Fibroblast of skin of left biceps (primary cell): ENCODE data around the gene TMEM266.

Experiments
- DNase-seq, 2 experiments: peaks; one replicate each; pipeline ENCODE4 v3.0.0-alpha.2; 2013; ENCODE audit warnings: low read depth in 2 of 2

TMEM266 gene

GRCh38 chr15:76065793-76066192 lies 6.0 kb downstream of the TMEM266 start:
- no peak for DNase-seq

GRCh38 chr15:76070192-76070591 lies 10.4 kb downstream of the TMEM266 start:
- DNase-seq, result no peak

- no peak for DNase-seq
These were observed 11.3 kb downstream of the TMEM266 start for GRCh38 chr15:76070921-76071635.

DNA sequence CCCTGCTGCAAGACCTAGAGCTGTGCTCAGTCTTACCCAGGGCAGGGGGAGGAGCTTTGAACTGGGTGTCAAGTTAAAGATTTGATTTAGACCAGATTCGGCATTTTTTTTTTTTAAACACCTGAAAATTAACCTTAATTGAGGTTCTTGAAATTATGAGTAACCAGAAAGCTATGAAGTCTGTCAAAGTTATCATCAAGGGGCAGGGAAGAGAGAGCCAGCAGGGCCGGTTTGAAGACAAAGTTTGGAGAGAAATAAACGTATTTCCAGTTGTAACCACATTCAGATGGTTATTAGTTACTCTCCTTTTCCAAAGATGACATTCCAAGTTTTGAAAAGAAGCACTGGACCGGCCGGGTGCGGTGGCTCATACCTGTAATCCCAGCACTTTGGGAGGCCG lies 12.0 kb downstream of the TMEM266 start:
- no peak for DNase-seq

GRCh38 chr15:76073554-76073953 lies 13.8 kb downstream of the TMEM266 start:
- DNase-seq, result no peak

DNA sequence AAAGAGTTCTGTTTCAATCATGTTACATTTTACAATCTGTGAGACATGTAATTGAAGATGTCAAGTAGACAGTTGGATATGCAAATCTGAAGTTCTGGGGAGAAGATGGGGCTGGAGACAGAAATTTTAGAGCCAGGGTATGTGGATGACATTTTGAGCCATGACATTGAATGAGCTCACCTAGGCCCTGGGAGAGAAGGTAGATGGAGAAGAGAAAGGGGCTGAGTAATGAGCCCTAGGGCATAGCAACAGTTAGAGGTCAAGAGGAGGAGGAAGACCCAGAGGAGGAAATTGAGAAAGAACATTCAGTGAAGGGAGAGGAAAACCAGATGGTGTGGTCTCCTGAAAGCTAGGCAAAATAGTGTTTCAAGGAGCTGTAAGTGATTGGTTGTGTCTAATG lies 15.3 kb downstream of the TMEM266 start:
- DNase-seq, result no peak

DNA sequence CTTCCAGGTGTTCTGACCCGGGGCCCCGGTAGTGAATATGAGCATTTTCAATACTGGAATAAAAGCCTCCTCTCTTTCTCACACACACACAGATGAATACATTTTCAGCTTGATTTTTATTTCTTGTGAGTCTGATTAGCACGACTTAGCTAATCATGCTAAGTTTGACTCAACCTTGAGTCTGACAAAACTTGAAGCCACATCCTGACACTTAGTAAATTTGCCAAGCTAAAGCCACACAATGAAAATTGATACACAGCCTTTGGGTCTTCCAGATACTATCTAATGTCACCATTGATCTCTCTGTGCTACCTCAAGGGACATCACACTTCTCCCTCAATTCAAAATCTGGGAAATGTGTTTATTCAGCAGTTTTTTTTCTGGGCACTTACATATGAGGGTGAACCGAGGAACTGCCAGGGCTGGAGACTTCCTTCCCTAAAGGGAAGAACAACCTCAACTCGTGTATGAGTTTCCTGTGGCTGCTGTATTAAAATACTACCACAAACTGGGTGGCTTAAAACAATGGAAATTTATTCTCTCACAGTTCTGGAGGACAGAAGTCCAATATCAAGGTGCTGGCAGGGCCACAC lies 18.6 kb downstream of the TMEM266 start:
- DNase-seq, result no peak

- DNase-seq, result no peak
These were observed 24.5 kb downstream of the TMEM266 start for GRCh38 chr15:76084256-76084655.

DNA sequence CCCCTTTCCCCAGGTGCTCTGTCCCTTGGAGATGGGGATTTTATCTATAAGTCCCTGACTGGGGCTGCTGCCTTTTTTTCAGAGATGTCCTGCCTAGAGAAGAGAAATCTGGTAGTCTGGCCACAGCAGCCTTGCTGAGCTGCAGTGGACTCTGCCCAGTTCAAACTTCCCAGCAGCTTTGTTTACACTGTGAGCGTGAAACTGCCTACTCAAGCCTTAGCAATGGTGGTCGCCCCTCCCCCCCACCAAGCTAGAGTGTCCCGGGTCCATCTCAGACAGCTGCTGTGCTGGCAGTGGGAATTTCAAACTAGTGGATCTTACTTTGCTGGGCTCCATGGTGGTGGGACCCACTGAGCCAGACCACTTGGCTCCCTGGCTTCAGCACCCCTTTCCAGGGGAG lies 38.9 kb downstream of the TMEM266 start:
- DNase-seq, result no peak

GRCh38 chr15:76099388-76099787 lies 39.6 kb downstream of the TMEM266 start:
- DNase-seq, result no peak

DNA sequence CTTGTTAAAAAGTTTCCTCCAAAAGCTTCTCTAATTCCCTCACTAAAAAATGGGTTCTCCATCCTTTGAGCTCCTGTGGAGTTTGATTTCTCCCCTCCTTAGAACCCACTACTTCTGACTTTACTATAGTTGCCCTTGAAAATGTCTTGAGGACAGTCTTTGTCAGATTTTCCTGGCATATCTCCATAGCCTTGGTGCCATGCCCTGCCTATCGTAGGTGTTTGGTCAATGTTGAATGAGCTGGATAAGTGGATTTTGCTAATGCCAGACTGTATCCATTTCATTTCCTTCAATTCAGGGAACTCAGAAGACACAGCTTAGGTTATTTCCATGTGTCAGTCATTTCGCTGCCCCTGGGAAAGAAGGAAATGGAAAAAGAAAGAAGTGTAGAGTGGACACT lies 40.6 kb downstream of the TMEM266 start:
- DNase-seq, result no peak

DNA sequence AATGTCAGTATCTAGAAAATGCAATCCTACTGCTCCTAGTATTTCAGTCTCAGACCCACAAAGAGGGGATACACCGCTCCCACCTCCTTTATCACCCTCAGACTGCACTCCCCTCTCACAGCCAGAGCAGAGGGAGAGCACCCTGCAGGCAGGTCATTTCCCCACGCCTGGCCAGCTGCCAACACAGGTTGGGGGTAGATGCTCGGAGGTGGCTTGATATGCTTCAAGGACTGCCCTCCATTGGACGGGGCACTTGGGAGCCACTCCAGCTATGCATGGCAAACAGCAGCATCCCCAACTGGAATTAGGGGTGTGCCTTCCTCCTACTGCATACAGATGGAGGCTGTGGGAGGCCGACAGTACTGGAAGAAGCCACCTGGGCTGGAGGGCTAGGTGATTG lies 41.9 kb downstream of the TMEM266 start:
- DNase-seq, result no peak

DNA sequence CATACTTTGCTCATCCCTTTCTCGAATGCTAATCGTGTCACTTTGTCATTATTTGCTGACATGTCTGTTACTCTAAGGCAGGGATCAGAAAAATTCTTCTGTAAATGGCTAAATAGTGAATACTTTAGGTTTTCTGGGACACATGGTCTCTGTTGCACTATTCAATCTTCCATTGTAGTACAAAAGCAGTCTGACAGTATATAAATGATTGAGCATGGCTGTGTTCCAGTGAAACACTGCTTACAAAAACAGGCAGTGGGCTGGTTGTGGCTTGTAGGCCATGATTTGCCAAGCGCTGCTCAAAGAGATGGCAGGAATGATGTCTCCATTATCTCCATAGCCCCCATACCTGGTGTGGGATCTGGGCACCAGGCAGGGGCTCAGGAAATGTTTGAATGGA lies 45.6 kb downstream of the TMEM266 start:
- no peak for DNase-seq

GRCh38 chr15:76105911-76106310 lies 46.1 kb downstream of the TMEM266 start:
- DNase-seq, result no peak

- DNase-seq, result no peak
These were observed 47.4 kb downstream of the TMEM266 start for GRCh38 chr15:76107169-76107568.

GRCh38 chr15:76108021-76108723 lies 48.4 kb downstream of the TMEM266 start:
- DNase-seq, result no peak

DNA sequence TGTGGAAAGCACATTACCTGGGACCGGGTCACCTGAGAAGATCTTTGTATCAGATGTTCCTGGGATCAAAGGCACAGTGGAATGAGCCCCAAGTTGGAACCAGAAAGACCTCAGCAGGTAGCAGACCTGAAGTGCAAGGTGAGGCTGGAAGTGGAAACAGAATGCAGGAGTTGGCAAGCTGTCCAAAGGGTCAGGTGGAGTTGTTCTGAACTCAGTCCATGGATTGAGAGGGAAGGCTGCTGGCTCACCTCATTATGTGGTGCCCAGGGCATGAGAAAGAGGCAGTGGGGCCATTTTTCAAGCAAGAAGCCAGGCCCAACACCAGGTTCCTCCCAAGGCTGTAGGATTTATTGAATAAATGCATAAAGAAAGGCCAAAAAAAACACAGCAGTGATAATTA lies 49.3 kb downstream of the TMEM266 start:
- no peak for DNase-seq

- DNase-seq, result no peak
These were observed 54.8 kb downstream of the TMEM266 start for GRCh38 chr15:76114561-76114960.

DNA sequence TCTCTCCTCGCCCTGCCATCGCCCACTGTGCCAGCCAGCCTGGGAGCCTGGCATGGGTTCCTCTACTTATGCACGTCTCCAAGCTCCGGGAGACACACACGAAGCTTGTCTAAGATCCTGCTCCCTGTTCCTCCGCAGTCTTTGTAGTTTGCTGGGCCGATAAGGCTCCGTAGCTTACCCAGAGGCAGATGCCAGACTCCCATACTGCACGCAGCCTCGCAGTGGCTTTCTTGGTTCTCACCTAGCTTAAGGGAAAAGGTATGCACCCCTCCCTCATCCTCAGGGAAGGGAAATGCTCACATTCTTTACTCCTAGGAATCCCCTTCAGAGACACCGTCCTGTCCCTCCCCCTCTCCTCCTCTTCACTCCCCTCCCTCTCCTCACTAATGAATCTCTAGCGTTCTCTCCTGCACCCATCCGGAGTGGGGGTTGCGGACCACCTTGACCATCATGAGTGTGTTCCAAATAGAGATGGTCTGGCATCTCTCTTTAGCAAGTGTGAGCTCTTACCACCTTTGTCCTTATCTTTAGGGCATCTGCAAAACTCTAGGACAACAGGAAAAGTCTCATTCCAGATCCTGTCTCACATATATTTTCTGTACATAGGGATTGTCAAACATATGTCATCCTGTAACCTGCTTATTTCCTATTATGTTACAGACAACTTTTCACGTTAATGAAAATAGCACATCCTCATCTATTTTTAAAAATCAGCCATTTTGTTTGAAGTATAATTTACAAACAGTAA lies 56.5 kb downstream of the TMEM266 start:
- DNase-seq, result no peak

- no peak for DNase-seq
These were observed 57.4 kb downstream of the TMEM266 start for GRCh38 chr15:76117181-76117580.

DNA sequence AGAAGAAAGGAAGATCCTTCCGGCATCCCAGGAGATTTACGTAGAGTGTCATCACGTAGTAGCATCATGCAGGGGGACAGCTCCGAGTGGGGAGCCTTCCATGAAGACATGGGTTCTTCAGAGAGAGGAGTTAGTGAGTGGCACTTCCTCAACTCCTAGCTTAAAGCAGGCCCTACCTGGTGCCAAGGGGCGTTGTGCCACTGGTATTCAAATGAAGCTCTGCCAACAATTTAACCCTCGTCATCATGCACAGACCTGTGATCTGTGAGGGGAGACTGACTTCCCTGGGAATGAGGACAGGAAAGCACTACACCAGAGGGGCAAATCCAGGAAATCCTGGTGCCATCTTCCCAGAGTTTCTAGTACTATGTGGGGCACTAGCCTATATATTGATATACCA lies 59.0 kb downstream of the TMEM266 start:
- no peak for DNase-seq

- no peak for DNase-seq
These were observed 63.2 kb downstream of the TMEM266 start for GRCh38 chr15:76123031-76123430.
